HG03457 (cell line): ENCODE measurements around the gene PPARD.

Experiments
- ATAC-seq: cut with Tn5 transposase; IDR thresholded peaks from one replicate; pipeline ENCODE4 v1.9.1; 2021; ENCODE audit warnings: moderate number of reproducible peaks; ENCODE audit not compliant: unreplicated experiment

The PPARD gene

DNA sequence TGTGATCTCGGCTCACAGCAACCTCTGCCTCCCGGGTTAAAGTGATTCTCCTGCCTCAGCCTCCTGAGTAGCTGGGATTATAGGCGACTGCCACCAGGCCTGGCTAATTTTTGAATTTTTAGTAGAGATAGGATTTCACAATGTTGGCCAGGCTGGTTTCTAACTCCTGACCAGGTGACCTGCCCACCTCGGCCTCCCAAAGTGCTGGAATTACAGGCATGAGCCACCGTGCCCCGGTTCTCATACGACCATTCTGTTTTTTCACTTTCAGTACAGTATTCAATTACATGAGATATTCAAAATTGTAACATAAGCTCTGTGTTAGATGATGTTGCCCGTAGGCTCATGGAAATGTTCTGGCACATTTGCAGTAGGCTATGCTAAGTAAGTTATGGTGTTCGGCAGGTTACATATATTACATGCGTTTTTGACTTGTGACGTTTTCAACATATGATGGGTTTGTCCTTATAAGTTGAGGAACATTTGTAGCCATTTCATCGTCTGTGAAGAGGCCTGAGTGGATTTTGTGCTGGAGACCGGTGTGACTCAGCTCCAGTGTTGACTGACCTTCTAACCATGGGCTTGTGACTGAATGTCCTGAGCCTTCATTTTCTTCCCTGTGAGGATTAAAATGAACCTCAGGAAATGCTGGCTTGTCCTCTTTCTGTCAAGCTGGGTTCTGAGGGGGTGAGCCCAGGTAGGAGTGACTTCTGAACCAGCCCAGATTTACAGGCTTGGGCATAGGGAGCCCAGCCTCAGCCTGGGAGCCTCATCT, 12.2 kb downstream of the PPARD start:
- no peak for ATAC-seq

GRCh38 chr6:35356391-35356790, 14.0 kb downstream of the PPARD start:
- ATAC-seq, result no peak

- no peak for ATAC-seq
Measured at GRCh38 chr6:35357677-35358076, 15.3 kb downstream of the PPARD start.

DNA sequence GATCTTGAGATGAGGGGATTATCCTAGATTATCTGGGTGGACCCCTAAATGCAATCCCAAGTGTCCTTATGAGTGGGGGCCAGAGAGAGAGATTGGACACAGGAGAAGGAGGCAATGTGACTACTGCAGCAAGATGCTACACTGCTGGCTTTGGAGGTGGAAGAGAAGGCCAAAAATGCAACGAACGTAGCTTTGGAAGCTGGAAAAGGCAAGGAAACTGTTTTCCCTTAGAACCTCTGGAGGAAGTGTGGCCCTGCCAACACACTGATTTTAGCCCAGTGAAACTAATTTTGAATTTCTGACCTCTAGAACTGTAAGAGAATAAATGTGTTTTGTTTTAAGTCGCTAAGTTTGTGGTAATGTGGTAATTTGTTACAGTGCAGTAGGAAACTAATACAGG, 15.7 kb downstream of the PPARD start:
- ATAC-seq, result no peak

DNA sequence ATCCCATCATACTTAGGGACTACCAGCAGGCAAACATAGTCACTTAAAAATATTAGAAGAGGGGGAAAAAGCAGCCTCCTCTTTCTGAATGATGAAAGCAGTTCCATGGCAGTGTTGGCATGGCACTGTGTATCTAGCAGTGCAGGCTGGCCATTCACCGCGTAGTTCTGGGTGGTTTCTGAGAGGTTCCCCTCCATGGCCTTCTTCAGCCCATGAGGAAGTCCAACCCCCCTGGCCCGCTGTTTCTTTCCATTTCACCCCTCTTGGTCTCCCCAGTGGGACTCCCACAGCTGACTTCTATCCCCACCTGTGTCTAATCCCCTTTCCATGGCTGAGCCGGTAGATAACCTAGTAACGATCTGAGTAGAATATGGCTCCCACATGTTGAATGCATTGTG, 17.0 kb downstream of the PPARD start:
- no peak for ATAC-seq

DNA sequence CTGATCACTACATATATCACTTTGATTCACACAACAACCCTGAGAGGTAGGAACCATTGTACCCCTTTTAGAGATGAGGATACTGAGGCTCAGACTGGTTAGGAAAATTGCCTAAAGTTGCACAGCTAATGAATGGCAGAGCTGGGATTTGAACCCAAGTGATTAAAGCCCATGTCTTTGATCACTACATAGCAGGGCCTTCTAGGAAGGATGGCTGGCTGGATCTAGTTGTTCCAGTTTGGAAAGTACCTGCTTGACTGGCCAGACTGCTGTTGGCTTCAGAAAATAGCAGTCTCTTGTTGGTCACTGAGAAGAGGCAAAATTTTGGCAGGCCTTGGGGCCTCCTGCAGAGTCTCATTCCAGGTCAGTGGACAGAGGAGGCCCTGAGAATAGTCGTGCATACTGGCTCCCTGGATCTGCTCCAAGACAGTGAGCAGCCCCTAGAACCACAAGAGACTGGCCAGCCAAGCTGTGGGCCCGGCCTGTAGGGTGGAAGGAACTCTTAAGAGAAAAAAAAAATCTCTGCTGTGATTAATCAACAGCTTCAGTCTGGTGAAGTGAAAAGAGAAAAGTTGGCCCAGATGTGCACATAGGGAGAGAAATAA, 17.5 kb downstream of the PPARD start:
- no peak for ATAC-seq

- no peak for ATAC-seq
Measured at GRCh38 chr6:35360349-35361138, 18.2 kb downstream of the PPARD start.

DNA sequence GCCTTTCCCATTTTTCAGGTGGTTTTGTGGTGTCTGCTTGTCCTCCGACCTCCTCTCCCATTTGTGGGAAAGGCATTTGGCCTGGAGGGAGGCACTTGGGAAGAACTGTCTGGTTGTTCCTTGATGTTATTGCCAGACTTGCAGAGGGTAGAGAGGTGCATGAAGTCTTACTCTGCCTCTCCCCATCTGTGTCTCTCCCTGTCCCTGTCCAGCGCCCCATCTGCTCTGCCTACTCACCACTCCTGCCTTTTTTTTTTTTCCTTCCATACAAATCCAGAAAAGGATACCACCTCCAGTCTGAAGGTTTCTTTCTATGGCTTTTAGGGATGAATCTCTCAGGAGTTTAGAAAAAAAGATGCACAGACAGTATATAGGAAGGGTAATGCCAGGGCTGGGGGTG, 19.8 kb downstream of the PPARD start:
- ATAC-seq, result no peak

DNA sequence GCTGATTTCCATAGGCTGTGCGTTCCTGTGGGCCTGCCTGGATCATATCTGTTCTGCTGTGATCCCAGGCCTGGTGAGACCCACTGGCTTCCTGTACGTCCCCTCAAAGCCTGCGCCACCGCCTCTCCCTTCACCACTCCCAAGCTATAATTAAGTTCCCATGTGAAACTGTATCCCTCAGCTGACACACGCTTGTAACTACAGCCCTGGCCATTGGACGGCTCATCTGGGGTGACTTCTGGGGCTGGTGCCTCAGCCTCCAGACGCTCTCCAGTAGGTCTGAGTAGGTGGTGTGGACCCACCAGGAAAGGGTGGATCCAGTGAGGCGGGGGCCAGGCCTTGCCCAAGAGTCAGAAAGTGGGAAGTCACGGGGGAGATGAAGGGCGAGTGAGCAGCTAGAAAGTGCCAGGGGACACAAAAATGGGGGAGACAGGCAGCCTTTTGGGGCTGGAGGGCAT, 21.0 kb downstream of the PPARD start:
- ATAC-seq, result no peak

DNA sequence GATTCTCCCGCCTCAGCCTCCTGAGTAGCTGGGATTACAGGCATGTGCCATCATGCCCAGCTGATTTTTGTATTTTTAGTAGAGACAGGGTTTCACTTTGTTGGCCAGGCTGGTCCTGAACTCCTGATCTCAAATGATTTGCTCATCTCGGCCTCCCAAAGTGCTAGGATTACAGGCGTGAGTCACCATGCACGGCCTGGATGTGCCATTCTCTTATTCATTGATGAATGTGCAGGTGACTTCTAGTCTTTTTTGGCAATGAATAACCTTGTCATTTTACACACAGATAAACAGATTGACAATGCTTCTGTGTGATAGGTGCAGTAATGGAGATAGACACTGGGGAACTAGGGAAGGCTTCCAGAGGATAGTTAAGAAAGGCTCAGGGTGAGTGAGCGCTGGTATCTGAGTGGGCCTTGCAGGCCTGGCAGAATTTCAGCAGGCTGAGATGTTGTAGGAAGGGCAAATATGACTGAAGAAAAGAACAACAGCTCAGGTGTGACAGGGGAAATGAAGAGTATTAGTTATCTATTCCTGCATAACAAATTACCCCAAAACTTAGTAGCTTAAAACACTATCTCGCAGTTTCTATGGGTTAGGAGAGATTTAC, 23.3 kb downstream of the PPARD start:
- ATAC-seq, result no peak

GRCh38 chr6:35366204-35366596, 23.8 kb downstream of the PPARD start:
- no peak for ATAC-seq

DNA sequence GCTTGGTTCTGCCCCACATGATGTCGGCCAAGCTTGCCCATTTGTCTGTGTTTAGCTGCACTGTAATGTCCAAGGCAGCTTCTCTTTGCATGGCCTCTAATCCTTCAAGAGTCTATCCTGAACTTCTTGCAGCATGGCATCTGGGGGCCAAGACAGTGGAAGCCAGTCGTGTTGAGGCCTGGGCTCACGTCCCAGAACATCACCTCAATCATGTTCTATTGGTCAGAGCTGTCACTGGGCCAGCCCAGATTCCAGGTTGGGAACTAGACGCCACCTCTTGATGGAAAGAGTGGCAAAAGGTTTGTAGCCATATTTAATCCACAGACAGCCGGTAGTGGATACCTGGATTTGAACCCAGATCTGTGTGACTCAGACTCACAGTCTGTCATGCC, 25.3 kb downstream of the PPARD start:
- no peak for ATAC-seq

DNA sequence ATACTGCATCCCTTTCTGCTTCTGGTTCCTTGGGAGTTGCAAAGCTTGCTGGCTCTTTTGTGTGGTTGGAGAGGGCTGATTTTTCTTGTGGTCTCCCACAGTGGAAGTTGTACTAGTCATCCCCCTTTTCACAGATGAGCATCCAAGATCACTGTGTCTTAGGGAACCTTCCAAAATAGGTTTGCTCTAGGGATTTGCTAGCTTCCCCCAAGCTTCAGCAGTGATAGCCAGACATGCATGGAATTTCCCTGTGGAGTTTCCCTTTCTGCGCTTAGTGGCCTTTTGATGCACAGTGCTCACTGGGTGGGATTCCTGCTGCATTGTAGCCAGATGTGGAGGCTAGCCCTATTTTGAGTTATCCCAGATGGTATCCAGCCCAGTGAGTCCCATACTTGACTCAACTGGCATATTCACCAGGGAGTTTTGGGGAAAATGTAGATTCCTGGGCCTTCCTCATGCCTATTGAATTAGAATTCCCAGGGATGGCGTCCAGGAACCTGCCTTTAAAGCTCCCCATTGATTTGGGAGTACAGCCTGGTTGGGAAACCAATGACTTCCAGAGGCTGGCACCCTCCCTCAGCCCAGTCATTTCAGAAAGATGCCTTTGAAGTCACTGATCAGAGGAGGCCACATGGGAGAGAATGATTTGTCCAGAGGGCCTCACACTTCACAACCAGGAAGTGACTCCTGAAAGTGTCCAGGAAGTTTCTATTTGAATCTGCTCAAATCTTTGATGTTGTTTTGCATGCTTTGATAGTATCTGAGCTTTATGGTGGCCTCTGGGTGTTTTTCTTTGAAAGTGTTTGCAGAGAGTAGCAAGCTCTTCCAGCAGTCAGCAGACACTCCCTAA, 25.9 kb downstream of the PPARD start:
- no peak for ATAC-seq

- no peak for ATAC-seq
Measured at GRCh38 chr6:35370124-35370741, 27.9 kb downstream of the PPARD start.

GRCh38 chr6:35370785-35371493, 28.6 kb downstream of the PPARD start:
- no peak for ATAC-seq

DNA sequence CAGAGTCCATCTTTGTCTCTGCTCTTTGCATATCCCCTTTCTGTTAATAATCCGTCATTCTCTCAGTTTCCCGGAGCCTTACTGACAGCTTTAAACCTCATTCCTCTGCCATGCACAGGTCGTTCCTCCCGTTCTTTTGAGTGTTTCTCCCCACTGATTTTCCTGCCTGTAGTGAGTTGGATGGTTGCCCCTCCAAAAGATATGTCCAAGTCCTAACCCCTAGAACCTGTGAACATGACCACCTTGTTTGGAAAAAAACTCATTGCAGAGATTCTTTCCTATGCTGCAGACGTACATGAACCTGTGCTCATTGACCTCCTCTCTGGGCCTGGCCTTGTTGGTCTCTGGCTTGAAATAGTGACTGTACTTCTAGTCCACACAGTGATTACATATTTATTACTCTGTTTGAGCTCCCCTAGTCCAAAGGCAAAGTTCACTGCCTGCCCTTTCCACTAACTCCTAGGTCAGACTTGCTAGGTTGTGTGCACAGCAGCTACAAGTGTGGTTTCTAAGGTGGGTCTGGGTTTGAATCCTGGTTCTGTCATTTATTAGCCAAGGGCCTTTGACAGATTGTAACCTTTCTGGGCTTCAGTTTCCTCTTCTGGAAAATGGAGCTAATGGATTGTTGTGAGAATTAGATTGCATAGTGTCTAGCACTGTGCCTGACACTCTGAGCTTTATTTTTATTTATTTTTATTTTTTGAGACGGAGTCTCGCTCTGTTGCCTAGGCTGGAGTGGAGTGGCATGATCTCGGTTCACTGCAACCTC, 29.3 kb downstream of the PPARD start:
- ATAC-seq, result no peak

DNA sequence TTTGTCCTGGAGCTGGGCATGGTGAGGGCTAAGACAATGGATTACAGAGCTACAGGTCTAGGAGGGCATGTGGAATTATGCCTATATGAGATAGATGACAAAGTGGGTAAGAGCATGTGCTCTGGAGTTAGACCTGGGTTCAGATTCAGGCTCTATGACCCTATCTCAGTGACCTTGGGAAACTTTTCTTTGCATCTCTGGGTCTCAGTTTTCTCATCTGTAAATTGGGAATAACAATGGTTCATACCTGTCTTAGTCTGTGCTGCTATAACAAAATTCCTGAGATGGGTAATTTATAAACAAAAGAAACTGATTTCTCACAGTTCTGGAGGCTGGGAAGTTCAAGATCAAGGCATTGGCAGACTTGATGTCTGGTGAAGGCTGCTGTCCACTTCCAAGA, 30.3 kb downstream of the PPARD start:
- ATAC-seq, result no peak

DNA sequence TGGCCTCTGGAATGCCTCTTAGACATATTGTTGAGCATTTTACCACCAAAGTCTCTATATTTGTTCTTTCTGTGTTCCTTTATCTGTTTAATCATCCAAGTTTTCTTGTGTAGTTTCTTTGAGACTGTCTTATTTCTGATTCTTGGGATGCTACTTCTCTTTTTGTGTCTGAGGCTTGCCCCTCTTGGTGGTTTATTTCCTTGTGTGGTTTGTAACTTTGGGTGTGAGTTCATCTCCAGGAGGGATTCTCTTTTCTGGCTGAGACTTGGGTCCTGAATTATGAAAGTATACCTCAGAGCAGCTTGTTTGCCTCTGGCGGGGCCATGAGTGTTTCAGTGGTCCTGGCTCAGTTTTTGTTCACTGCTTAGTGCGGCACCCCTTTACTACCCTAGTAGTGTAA, 33.9 kb downstream of the PPARD start:
- ATAC-seq, result no peak

DNA sequence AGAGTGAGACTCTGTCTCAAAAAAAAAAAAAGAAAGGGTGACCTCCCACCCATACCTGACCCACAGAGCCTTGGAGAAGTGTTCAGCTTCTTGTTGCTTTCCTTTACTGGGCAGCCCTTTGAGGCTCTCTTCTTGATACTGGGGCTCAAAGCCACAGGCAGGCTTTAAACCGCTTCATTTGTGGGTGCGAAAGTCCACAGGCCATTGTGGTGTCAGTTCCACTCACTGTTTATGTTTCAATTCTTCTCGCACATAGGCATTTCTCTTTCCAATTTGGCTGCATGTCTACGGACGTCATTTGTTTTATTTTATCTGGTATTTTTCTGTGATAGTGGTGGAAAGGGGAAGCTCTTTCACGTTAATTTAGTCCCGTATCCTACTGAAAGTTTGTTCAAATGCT, 34.6 kb downstream of the PPARD start:
- ATAC-seq, result no peak
